GM19193 (cell line): ENCODE measurements around the gene CLTC.

Source experiments
- POLR2A ChIP-seq: IDR thresholded peaks from 4 replicates; pipeline ENCODE4 v1.6.1; 2011; ENCODE audit not compliant: insufficient read depth, insufficient read length; ENCODE audit errors: extremely low read depth

The CLTC gene

GRCh38 chr17:59627274-59627673 is 7.6 kb downstream of the CLTC start:
- no peak for TF ChIP-seq POLR2A

GRCh38 chr17:59627770-59628171 is 8.1 kb downstream of the CLTC start:
- TF ChIP-seq POLR2A: no peak

- TF ChIP-seq POLR2A: no peak
Measured at GRCh38 chr17:59629174-59629573, 9.5 kb downstream of the CLTC start.

- no peak for TF ChIP-seq POLR2A
Measured at GRCh38 chr17:59631276-59631675, 11.6 kb downstream of the CLTC start.

- no peak for TF ChIP-seq POLR2A
Measured at GRCh38 chr17:59632398-59632797, 12.7 kb downstream of the CLTC start.

GRCh38 chr17:59633658-59634359 is 14.1 kb downstream of the CLTC start:
- TF ChIP-seq POLR2A: no peak

- TF ChIP-seq POLR2A: no peak
Measured at GRCh38 chr17:59634632-59635541, 15.2 kb downstream of the CLTC start.

GRCh38 chr17:59637611-59638310 is 18.1 kb downstream of the CLTC start:
- no peak for TF ChIP-seq POLR2A

- no peak for TF ChIP-seq POLR2A
Measured at GRCh38 chr17:59638553-59638952, 18.9 kb downstream of the CLTC start.

GRCh38 chr17:59641799-59642484 is 22.2 kb downstream of the CLTC start:
- no peak for TF ChIP-seq POLR2A

- TF ChIP-seq POLR2A: no peak
Measured at GRCh38 chr17:59642565-59642964, 22.9 kb downstream of the CLTC start.

GRCh38 chr17:59643159-59644140 is 23.8 kb downstream of the CLTC start:
- no peak for TF ChIP-seq POLR2A

- no peak for TF ChIP-seq POLR2A
Measured at GRCh38 chr17:59647288-59647687, 27.6 kb downstream of the CLTC start.

GRCh38 chr17:59649886-59650285 is 30.2 kb downstream of the CLTC start:
- TF ChIP-seq POLR2A: no peak
